GM19328 (cell line): ENCODE results near the gene RPS13.
"Not testable (repeated sequence)": the region's sequence is repeated elsewhere in the genome, so short reads cannot be mapped to it uniquely, and the experiment has no call there.

ENCODE experiments used
- ATAC-seq: cut with Tn5 transposase; IDR thresholded peaks from one replicate; pipeline ENCODE4 v1.9.1; 2021; ENCODE audit warnings: mild to moderate bottlenecking, moderate library complexity; ENCODE audit not compliant: unreplicated experiment

RPS13 gene

GRCh38 chr11:17036666-17037658 lies 40.5 kb downstream of the RPS13 start:
- ATAC-seq, result no peak

- ATAC-seq, result not testable (repeated sequence)
Measured at GRCh38 chr11:17034027-17034426, 43.4 kb downstream of the RPS13 start.

- no peak for ATAC-seq
Measured at GRCh38 chr11:17026487-17027082, 50.9 kb downstream of the RPS13 start.

GRCh38 chr11:17024924-17025323 lies 52.5 kb downstream of the RPS13 start:
- ATAC-seq, result no peak
